Measurements from ENCODE around the gene RAMACL. TPM values are rescaled to one million over a fixed set of nuclear protein-coding genes. Genes with fewer than 3 reads are reported as not detected.
"Not testable (repeated sequence)": the region's sequence is repeated elsewhere in the genome, so short reads cannot be mapped to it uniquely, and the experiment has no call there.

RAMACL gene
- polyA plus RNA-seq, 1 donor: 0.40 TPM

GRCh38 chr6:166597711-166598440, 11.4 kb upstream of the RAMACL start:
- DNase-seq: no peak

GRCh38 chr6:166596776-166597507, 10.5 kb upstream of the RAMACL start:
- DNase-seq: no peak

- DNase-seq: no peak
Measured at GRCh38 chr6:166595949-166596348, 9.5 kb upstream of the RAMACL start.

DNA sequence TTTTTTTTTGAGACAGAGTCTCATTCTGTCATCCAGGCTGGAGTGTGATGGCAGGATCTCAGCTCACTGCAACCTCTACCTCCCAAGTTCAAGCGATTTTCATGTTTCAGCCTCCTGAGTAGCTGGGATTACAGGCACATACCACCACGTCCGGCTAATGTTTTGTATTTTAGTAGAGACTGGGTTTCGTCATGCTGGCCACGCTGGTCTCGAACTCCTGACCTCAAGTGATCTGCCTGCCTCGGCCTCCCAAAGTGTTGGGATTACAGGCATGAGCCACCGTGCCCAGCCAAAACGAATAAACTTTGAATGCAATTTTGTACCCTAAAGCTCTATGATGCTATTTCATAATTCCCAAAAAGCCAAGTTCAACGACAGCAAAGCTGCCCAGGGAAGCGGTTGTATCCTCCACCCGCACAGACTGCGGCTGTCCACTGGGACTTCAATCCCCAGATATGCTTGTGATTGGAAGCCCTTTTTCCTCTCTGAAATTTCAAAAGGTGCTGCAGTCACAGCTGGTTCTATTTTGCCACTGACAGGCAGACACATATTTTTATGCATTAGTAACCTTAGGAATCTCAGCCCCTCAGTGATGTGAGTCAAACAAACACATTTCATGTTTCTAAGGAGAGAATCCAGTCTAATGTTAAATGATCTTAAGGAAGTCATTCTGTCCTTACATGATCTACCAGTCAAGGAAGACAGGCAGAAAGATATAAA, 8.7 kb upstream of the RAMACL start:
- no peak for DNase-seq

GRCh38 chr6:166592821-166593220, 6.3 kb upstream of the RAMACL start:
- no peak for DNase-seq

DNA sequence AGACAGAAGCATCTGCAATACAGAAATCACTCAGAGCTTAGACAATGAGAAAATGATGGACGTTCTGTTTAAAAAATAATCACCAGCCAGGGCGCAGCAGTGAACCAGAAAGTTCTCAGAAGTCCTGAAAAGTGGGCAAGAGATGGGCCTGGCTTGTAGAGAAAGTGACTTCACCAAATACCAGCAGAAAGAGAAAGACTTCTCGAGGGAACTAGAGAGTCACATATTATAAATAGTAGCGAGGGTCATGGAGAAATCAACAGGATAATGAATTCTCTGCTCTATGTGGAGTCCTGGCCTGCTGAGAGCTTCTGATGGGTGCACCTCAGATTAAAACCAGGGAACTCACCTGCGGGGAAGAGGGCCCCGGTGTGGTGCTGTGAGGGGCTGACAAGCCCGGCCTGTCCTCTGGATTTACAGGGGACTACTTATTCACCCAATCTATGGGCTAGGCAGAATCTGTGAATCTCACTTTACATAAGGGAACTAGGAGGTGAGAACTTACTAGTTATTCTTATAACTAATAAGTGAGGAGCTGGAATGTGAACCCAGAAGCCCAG, 5.6 kb upstream of the RAMACL start:
- no peak for DNase-seq

GRCh38 chr6:166591026-166591425, 4.5 kb upstream of the RAMACL start:
- no peak for DNase-seq

DNA sequence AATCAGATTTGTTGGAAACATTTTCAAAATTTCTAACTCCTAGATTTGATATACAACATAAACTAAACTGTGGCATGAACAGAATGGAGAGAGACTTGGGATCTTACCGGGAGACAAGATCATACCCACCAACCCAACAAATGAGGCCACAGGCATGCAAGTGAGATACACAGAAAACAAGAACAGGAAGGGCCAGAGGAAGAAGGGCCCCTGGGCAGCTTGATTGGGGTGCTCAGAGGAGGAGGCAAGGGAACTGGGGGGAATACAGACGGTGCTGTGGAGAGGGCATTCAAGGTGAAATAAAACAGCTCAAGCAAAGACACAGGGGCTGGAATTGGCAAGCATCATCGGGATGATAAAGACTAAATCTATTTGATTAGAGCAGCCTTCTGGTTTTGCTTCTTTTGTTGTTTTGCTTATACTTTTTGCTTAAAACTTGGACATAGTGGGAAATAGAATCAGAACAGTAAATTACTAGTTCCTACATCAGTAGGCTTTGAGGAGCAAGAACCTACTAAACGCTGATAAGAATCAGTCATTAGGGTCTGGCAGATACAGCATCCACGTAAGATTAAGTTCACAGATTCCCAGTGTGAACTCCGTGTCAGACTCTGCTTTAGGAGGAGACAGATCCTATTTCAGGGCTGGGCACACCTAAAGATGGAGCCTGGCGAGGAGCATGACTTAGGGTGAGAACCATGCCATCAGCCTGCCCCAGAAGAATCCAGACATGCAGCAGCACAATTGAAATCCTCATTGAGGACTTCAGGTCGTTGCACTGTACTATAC, 3.5 kb upstream of the RAMACL start:
- no peak for DNase-seq

DNA sequence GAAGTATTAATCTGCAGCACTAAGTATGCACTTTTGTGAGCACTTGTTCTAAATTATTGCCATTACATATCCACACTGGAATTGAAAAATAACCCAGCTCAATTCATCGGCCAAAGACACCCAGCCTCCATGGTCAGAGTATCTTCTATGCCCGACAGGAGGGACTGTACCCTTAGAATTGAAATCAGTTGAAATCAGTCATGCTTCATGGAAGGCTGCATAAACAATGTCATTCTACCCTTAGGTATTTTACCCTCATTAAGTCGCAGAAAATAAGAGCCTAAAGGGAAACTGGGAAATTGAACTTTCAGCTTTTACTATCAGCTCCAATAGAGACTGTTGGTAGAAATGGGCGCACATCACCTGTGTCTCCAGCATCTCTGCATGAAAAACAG, 2.9 kb upstream of the RAMACL start:
- no peak for DNase-seq

DNA sequence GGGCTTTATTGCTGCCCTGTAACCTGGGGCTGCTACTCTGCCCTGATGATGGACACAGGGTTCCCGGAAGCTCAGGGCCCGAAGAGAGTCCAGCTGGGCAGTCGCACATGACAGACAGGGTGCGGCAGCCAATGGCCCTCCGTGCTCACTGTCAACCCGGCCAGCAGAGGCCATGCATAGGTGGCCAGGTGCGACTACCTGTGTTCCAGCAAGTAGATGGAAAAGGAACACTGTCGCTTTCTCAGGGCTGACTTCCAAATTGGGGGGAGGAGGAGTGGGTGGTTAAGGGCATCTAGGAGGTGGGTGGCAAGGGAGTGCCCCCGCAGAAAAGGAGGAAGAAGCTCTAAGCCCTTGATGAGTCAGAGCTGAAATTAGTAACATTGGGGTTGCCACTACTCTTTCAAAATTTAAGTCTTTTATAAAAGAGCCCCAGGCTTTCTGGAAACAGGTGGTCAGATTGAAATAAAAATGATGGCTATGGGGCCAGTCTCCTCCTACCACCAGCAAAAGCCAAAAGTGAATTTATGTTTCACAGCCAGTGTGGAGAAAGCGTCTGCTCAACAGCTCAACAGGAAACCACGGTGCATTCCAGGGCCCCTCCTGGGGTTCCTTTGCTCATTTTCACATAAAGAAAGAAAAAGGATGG, 2.3 kb upstream of the RAMACL start:
- no peak for DNase-seq

DNA sequence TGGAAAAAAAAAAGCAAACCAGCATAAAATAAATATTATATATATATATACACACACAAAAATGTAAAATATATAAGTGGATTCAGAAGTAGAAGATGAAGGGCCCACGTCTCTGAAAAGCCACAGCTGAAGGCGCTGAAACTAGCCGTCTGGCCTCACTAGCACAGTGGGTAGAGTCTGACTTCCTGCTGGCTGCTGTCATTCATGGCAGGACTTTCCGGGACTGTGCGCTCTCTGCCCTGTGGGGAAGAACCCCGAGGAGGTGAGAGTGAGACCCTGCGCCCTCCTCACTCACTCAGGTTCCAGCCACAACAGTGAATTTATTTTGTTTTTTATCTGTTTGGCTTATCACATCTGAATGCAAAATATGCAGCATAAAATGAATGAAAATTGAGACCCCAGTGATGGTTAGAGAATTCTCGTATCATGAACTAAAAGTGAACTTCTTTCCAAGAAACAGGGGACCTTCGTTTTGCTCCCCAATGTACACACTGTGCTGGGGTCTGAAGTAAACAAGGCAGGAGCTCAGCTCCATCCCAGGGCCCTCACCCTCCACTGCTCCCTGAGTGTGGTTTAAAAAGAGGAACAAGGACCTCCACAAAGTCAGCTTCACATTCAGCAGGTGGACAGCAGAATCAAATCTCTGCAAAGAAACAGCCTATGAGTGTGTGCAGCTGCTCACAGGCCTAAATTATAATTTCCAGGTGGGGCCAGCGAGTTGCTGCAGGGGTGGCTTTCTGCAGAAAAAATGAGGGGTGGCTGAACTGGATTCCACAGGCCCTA, 1.3 kb upstream of the RAMACL start:
- DNase-seq: no peak

DNA sequence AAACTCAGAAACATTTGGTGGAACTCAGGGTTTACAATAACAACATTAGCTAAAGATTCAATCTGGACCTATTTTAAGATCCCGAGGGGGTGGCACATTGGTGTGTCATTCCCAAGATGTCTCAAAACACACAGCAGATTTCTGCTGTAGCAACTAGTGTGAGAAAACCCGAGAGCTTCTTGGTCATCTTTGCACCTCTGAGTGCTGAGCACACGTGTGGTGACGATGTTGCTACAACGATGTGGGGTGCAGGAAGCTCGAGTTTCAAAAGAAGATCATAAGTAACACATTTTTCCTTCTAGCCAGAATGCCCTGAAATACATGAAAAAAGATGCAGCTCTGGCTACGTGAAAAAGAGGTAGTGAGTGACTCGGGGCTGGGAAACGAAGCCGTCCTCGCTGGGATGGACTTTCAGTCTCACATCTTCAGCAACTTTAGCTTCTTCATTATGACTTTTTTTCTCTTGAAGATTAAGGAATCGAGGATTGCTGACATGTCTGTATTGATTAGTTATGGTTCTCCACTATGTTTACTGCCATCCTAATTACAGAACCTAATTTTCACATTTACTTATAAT, 1.5 kb downstream of the RAMACL start:
- no peak for DNase-seq

DNA sequence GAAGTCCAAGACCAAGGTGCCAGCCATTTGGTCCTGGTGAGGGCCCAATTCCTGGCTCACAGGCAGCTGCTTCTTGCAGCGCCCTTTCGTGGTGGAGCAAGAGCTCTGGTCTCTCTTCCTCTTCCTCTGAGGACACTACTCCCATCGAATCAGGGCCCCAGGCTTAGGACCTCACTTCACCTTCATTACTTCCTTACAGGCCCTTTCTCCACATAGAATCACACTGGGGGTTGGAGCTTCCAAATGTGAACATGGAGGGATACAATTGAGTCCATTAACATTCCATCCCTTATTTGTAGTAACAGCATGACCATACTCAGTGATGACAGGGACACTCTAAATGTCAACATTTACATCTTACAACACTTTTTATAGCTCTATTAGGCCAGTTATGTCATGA, 2.3 kb downstream of the RAMACL start:
- DNase-seq: no peak

- no peak for DNase-seq
Measured at GRCh38 chr6:166583230-166583965, 3.1 kb downstream of the RAMACL start.

- peak; percentile 71 for DNase-seq
Measured at GRCh38 chr6:166582258-166582657, 4.2 kb downstream of the RAMACL start.

- not testable (repeated sequence) for DNase-seq
Measured at GRCh38 chr6:166581801-166582200, 4.7 kb downstream of the RAMACL start.

DNA sequence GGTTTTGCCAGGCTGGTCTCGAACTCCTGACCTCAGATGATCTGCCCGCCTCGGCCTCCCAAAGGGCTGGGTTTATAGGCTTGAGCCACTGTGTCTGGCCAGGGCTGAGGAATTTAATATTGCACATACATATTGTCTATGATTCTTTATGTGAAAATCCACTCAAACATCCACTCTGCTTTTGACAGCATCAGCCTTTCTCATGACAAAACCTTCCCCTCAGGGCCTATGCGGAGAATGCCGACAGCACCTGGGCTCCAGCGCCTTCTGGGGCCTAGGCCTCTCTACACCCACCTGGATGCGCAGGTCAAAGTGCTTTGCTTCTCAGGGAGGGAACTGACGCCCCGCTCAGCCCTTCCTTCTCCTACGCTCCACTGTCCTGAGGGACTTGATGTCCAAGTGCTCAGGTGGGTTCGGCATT, 5.4 kb downstream of the RAMACL start:
- DNase-seq: no peak

GRCh38 chr6:166580076-166581050, 6.1 kb downstream of the RAMACL start:
- DNase-seq: no peak

All from left kidney (tissue), 2 donors.